Measurements from ENCODE around the gene OR13G1. TPM values are rescaled to one million over a fixed set of nuclear protein-coding genes. Genes with fewer than 3 reads are reported as not detected.

OR13G1 gene
- total RNA-seq, 1 experiment from 2014 or later: not detected

DNA sequence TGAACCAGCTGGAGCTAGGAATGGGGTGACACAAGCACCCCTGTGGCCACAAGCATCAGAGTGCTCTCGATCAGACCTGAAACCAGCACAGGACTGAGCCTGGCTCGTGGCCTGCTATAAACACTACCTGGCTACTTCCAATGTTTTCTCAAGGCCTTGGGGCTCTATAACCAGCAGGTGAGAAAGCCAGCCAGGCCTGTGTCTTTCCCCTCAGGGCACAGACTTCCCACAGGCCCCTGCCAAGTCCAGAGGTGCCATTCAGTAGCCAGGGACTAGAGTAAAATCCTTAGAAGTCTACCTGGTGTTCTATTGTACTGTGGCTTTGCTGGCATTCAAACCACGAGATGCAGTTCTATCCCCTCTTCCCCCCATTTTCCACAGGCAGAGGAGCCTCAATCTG lies 51.6 kb downstream of the OR13G1 start:
- ATAC-seq (peak; percentile 34; the same call in 1 of the 2 replicates), DNase-seq (ENCODE audit: low spot score) (no peak)
- Mint-ChIP-seq H3K4me1 (no peaks in the 10 kb centered on the region), H3K9me3 (peaks cover 21% of the 10 kb centered on the region), H3K27ac (no peak overlapping the region), H3K4me3 (no peak overlapping the region), H3K27me3 (ENCODE audit: low read depth) (peaks cover 2% of the 10 kb centered on the region; the same call in 1 of the 2 replicates), H3K36me3 (peaks cover 5% of the 10 kb centered on the region; the same call in 1 of the 2 replicates)
- ChIA-PET CTCF (no interaction called here), POLR2A (no interaction called here)
- TF ChIP-seq, protein P1, sequence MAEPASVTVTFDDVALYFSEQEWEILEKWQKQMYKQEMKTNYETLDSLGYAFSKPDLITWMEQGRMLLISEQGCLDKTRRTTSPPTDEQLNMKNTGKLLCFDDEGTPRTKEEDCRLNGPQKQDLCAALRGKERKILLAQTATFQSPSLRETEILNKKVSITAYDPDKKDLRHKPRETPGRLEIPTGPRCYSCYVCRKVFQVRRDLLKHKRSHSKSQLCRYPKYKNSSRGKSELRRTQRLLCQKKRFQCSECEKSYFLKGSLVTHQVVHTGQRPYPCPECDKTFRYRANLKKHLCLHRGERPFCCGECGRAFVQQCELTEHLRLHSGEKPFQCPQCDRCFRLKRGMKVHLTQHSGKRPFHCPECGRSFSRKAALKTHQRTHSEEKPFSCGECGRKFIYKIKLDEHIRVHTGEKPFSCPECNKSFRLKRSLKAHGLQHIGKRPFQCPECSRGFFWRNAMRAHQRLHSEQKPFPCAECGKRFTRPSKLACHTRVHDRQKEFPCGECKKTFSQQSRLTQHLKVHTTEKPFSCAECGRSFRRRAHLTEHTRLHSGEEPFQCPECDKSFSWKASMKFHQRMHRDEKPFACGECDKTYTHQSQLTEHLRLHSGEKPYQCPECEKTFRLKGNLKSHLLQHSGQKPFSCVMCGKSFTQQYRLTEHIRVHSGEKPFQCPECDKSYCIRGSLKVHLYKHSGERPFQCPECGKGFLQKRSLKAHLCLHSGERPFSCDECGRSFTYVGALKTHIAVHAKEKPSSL (CRISPR knock-in tag; conservative IDR thresholded peaks at IDR 0.05): no peak
- TF ChIP-seq, protein P2, sequence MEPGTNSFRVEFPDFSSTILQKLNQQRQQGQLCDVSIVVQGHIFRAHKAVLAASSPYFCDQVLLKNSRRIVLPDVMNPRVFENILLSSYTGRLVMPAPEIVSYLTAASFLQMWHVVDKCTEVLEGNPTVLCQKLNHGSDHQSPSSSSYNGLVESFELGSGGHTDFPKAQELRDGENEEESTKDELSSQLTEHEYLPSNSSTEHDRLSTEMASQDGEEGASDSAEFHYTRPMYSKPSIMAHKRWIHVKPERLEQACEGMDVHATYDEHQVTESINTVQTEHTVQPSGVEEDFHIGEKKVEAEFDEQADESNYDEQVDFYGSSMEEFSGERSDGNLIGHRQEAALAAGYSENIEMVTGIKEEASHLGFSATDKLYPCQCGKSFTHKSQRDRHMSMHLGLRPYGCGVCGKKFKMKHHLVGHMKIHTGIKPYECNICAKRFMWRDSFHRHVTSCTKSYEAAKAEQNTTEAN (CRISPR knock-in tag; IDR thresholded peaks at IDR 0.05): no peak
- TF ChIP-seq EMX1 (CRISPR knock-in tag; IDR thresholded peaks at IDR 0.05) (no peak), ZNF671 (CRISPR knock-in tag; IDR thresholded peaks at IDR 0.05) (no peak), TCF7 (CRISPR knock-in tag; IDR thresholded peaks at IDR 0.05; ENCODE audit: low read depth) (no peak), TEAD1 (CRISPR knock-in tag; IDR thresholded peaks at IDR 0.05) (no peak), ZNF416 (CRISPR knock-in tag; IDR thresholded peaks at IDR 0.05) (no peak), ESRRA (CRISPR knock-in tag; IDR thresholded peaks at IDR 0.05; ENCODE audit: borderline replicate concordance) (no peak), PRRX2 (CRISPR knock-in tag; IDR thresholded peaks at IDR 0.05) (no peak), RELA (CRISPR knock-in tag; IDR thresholded peaks at IDR 0.05; ENCODE audit: borderline replicate concordance) (no peak)
- TF ChIP-seq, protein P3, sequence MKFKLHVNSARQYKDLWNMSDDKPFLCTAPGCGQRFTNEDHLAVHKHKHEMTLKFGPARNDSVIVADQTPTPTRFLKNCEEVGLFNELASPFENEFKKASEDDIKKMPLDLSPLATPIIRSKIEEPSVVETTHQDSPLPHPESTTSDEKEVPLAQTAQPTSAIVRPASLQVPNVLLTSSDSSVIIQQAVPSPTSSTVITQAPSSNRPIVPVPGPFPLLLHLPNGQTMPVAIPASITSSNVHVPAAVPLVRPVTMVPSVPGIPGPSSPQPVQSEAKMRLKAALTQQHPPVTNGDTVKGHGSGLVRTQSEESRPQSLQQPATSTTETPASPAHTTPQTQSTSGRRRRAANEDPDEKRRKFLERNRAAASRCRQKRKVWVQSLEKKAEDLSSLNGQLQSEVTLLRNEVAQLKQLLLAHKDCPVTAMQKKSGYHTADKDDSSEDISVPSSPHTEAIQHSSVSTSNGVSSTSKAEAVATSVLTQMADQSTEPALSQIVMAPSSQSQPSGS (CRISPR knock-in tag; IDR thresholded peaks at IDR 0.05; ENCODE audit: borderline replicate concordance, low read depth): no peak
- TF ChIP-seq, protein P4, sequence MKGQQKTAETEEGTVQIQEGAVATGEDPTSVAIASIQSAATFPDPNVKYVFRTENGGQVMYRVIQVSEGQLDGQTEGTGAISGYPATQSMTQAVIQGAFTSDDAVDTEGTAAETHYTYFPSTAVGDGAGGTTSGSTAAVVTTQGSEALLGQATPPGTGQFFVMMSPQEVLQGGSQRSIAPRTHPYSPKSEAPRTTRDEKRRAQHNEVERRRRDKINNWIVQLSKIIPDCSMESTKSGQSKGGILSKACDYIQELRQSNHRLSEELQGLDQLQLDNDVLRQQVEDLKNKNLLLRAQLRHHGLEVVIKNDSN (CRISPR knock-in tag; IDR thresholded peaks at IDR 0.05): no peak
- TF ChIP-seq, protein P5, sequence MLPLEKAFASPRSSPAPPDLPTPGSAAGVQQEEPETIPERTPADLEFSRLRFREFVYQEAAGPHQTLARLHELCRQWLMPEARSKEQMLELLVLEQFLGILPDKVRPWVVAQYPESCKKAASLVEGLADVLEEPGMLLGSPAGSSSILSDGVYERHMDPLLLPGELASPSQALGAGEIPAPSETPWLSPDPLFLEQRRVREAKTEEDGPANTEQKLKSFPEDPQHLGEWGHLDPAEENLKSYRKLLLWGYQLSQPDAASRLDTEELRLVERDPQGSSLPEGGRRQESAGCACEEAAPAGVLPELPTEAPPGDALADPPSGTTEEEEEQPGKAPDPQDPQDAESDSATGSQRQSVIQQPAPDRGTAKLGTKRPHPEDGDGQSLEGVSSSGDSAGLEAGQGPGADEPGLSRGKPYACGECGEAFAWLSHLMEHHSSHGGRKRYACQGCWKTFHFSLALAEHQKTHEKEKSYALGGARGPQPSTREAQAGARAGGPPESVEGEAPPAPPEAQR (CRISPR knock-in tag; IDR thresholded peaks at IDR 0.05): no peak
- TF ChIP-seq, protein P6, sequence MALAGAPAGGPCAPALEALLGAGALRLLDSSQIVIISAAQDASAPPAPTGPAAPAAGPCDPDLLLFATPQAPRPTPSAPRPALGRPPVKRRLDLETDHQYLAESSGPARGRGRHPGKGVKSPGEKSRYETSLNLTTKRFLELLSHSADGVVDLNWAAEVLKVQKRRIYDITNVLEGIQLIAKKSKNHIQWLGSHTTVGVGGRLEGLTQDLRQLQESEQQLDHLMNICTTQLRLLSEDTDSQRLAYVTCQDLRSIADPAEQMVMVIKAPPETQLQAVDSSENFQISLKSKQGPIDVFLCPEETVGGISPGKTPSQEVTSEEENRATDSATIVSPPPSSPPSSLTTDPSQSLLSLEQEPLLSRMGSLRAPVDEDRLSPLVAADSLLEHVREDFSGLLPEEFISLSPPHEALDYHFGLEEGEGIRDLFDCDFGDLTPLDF (CRISPR knock-in tag; IDR thresholded peaks at IDR 0.05): no peak
- TF ChIP-seq, protein P7, sequence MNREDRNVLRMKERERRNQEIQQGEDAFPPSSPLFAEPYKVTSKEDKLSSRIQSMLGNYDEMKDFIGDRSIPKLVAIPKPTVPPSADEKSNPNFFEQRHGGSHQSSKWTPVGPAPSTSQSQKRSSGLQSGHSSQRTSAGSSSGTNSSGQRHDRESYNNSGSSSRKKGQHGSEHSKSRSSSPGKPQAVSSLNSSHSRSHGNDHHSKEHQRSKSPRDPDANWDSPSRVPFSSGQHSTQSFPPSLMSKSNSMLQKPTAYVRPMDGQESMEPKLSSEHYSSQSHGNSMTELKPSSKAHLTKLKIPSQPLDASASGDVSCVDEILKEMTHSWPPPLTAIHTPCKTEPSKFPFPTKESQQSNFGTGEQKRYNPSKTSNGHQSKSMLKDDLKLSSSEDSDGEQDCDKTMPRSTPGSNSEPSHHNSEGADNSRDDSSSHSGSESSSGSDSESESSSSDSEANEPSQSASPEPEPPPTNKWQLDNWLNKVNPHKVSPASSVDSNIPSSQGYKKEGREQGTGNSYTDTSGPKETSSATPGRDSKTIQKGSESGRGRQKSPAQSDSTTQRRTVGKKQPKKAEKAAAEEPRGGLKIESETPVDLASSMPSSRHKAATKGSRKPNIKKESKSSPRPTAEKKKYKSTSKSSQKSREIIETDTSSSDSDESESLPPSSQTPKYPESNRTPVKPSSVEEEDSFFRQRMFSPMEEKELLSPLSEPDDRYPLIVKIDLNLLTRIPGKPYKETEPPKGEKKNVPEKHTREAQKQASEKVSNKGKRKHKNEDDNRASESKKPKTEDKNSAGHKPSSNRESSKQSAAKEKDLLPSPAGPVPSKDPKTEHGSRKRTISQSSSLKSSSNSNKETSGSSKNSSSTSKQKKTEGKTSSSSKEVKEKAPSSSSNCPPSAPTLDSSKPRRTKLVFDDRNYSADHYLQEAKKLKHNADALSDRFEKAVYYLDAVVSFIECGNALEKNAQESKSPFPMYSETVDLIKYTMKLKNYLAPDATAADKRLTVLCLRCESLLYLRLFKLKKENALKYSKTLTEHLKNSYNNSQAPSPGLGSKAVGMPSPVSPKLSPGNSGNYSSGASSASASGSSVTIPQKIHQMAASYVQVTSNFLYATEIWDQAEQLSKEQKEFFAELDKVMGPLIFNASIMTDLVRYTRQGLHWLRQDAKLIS (CRISPR knock-in tag; IDR thresholded peaks at IDR 0.05; ENCODE audit: borderline replicate concordance): no peak
- TF ChIP-seq, protein P8, sequence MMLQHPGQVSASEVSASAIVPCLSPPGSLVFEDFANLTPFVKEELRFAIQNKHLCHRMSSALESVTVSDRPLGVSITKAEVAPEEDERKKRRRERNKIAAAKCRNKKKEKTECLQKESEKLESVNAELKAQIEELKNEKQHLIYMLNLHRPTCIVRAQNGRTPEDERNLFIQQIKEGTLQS (CRISPR knock-in tag; conservative IDR thresholded peaks at IDR 0.05): no peak
- TF ChIP-seq, protein P9, sequence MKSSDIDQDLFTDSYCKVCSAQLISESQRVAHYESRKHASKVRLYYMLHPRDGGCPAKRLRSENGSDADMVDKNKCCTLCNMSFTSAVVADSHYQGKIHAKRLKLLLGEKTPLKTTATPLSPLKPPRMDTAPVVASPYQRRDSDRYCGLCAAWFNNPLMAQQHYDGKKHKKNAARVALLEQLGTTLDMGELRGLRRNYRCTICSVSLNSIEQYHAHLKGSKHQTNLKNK (CRISPR knock-in tag; IDR thresholded peaks at IDR 0.05): no peak
- TF ChIP-seq, protein P10, sequence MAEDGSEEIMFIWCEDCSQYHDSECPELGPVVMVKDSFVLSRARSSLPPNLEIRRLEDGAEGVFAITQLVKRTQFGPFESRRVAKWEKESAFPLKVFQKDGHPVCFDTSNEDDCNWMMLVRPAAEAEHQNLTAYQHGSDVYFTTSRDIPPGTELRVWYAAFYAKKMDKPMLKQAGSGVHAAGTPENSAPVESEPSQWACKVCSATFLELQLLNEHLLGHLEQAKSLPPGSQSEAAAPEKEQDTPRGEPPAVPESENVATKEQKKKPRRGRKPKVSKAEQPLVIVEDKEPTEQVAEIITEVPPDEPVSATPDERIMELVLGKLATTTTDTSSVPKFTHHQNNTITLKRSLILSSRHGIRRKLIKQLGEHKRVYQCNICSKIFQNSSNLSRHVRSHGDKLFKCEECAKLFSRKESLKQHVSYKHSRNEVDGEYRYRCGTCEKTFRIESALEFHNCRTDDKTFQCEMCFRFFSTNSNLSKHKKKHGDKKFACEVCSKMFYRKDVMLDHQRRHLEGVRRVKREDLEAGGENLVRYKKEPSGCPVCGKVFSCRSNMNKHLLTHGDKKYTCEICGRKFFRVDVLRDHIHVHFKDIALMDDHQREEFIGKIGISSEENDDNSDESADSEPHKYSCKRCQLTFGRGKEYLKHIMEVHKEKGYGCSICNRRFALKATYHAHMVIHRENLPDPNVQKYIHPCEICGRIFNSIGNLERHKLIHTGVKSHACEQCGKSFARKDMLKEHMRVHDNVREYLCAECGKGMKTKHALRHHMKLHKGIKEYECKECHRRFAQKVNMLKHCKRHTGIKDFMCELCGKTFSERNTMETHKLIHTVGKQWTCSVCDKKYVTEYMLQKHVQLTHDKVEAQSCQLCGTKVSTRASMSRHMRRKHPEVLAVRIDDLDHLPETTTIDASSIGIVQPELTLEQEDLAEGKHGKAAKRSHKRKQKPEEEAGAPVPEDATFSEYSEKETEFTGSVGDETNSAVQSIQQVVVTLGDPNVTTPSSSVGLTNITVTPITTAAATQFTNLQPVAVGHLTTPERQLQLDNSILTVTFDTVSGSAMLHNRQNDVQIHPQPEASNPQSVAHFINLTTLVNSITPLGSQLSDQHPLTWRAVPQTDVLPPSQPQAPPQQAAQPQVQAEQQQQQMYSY (CRISPR knock-in tag; IDR thresholded peaks at IDR 0.05): no peak
- TF ChIP-seq, protein P11, sequence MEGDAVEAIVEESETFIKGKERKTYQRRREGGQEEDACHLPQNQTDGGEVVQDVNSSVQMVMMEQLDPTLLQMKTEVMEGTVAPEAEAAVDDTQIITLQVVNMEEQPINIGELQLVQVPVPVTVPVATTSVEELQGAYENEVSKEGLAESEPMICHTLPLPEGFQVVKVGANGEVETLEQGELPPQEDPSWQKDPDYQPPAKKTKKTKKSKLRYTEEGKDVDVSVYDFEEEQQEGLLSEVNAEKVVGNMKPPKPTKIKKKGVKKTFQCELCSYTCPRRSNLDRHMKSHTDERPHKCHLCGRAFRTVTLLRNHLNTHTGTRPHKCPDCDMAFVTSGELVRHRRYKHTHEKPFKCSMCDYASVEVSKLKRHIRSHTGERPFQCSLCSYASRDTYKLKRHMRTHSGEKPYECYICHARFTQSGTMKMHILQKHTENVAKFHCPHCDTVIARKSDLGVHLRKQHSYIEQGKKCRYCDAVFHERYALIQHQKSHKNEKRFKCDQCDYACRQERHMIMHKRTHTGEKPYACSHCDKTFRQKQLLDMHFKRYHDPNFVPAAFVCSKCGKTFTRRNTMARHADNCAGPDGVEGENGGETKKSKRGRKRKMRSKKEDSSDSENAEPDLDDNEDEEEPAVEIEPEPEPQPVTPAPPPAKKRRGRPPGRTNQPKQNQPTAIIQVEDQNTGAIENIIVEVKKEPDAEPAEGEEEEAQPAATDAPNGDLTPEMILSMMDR (IDR thresholded peaks at IDR 0.05): no peak
